ENCODE measurements around the gene PHKA2. TPM values are rescaled to one million over a fixed set of nuclear protein-coding genes. Genes with fewer than 3 reads are reported as not detected.

PHKA2 gene
- total RNA-seq, 1 experiment from 2014 or later, result 8.3 TPM

DNA sequence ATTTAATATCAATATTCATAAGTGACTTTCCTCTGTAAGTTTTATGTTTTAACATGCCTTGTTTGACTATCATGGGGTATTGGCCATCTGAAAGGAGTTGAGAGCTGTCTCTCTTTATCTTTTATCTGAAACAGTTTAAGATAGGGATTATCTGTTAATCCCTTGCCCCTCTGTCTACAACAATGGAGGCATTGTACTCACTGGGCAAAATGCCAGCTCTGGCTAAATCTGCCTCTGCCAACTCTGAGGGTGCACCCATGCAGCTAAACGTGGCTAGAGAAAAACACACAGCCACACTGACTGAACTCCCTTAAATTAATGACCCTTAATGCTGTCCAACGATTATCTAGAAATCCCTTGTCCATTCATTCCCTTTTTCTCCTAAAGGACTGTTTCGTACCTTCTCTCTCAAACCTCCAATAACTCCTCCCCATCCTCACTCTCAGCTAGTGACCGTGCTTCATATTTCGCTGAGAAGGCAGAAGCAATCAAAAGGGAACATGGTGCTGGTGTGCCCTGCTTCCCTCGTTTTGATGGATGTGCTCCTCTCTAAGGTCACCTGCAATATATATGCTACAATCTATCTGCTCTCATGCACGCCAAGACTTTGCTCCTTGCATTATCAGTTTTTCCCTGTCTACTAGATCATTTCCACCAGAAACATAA lies 10.3 kb downstream of the PHKA2 start:
- DNase-seq (ENCODE audit: low read depth), result peak; percentile 8

DNA sequence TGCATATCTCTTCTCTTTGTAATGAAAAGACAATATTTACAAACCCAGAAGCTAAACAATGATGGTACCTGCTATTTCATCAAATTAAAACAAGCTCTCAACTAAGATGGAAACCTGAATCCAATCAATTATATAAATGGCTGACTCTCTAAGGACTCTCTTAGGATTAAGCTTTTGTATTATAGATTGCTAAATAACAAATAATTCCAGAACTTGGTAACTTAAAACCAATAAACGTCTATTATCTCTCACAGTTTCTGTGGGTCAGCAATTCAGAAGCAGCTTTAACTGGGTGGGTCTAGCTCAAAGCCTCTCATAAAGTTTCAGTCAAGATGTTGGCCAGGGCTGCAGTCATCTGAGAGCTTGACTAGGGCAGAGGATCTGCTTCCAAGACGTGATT lies 12.4 kb downstream of the PHKA2 start:
- DNase-seq (ENCODE audit: low read depth), result no peak

DNA sequence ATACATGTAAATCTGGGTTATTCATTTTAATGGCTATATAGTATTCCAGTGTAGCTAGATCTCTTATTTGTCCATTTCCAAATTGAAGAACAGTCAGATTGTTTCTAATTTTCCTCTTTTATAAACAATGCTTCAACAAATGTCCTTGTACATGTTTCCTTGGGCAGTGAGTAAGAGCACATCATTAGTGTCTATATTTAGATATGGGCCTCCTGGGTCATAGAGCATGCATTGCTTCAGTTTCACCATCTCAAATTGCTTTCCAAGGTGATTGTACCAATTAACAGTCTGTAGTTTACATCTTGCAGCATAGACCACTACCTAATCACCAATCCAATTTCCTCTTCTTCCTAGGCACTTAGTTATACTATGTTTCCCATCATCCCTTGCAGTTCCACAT lies 13.4 kb downstream of the PHKA2 start:
- no peak for DNase-seq (ENCODE audit: low read depth)

DNA sequence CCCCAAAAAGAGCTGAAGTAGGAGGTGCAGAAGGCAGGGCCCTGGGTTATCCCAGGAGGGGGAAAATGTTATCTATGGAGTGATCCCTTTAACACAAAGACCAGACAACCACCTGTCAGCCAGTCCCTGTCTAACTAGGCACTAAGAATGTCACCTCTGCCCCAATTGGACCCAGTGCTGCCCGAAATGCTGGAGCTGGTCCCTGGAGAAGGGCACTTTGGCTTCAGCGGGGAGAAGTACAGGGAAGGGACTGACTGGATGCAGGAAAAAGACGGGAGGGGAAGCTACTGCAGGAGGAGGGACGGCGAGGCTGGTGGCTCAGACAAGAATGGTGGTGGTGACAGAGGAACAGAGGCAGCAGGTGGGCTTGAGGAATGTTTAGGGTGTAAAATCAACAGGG lies 17.3 kb downstream of the PHKA2 start:
- DNase-seq (ENCODE audit: low read depth), result no peak

DNA sequence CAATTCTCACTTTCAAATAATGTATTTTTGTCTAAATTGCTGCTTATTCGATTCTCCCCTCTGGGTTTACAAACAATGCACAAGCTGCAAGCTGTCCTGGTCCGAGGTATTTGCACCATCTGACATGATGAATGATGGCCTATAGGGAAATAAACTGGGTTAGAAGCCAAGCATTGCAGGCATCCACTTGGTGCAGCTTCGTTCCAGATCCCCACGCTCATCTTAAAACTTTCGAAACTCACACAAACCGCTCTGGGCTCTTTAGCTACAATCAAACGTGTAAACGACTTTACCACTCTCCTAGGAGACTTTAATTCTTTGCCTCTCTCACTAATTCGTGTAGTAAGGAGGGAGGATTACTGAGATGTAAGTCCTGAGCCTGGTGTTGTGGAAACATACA lies 19.0 kb downstream of the PHKA2 start:
- DNase-seq (ENCODE audit: low read depth), result no peak

DNA sequence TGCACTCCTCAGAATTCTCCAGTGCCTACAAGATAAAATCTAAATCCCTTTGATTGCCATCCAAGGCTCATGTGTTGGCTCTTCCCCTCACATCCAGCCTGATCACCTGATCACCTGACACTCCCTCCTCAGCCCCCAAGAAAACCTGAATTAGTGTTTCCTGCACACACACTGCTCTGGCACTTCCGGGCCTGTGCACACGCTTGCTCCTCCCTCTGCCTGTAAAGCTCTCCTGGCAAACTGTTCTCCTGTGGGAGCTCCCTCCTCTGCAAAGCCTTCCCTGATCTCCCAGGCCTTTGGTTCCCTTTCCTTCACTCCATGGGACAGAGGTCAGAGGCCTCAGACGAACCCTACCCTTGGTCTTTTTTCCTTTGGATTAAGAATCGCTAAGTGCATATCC lies 19.9 kb downstream of the PHKA2 start:
- DNase-seq (ENCODE audit: low read depth), result no peak

DNA sequence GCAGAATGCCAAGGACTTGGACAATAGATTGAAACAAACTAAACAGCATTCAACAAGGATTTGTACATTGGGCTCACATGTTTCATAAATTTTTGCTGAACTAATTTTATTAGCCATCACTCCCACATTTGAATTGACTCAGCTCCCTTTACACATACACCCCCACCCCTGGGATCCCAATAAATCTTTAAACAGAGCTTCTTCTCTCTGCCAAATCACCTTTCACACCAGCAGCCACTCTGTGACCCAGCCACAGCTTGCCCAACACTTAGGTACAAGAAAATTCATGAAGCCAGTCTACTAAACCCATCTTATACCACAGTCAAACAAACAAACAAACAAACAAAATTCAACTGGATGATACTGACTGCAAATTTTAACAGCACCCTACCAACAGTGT lies 21.6 kb downstream of the PHKA2 start:
- DNase-seq (ENCODE audit: low read depth), result no peak

DNA sequence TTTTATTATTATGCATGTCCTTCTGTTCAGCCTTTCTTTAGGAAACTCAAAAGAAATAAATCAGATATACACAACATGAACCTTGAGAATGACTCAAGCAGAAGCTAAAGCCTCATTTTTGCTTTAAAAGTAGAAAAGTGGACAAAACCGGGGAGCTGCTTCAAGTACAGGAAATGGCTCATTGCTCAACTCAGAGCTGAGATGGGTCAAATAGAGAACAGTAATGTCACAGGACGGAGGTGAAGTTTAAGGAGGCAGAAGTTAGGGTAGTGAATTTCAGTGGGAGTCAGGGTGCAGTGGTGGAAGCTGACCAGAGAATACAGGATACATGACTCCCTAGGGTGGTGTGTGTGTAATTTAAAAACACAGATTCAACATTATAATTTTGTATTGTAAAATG lies 22.2 kb downstream of the PHKA2 start:
- DNase-seq (ENCODE audit: low read depth), result no peak

DNA sequence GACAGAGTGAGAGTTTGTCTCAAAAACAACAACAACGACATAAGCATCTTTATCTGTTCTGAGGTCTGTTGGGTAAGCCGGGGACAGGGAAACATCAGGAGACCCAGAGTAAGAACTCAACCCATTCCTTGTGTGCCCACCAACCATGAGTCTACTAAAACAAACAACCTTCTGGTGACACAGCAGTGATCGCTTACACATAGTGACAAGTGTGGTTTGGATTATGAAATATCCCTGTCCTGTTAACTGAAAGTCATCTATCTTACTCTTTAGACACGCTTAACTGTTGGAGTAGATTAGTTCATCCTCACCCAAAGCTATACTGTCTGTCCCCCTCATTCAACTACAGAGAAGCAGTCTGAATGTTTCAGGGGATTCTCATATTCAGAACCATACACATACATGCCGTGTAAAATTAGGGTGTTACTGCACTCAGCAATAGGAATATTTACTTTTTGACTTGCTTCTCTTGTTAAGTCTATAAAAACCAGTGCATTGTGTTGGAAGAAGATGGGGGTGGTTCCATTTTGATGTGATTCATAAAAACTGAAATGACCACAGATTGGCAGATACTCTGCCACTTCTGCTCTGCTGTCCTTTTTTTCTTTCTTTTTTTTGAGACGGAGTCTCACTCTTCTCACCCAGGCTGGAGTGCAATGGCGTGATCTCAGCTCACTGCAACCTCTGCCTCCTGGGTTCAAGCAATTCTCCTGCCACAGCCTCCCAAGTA lies 27.4 kb downstream of the PHKA2 start:
- DNase-seq (ENCODE audit: low read depth), result no peak

DNA sequence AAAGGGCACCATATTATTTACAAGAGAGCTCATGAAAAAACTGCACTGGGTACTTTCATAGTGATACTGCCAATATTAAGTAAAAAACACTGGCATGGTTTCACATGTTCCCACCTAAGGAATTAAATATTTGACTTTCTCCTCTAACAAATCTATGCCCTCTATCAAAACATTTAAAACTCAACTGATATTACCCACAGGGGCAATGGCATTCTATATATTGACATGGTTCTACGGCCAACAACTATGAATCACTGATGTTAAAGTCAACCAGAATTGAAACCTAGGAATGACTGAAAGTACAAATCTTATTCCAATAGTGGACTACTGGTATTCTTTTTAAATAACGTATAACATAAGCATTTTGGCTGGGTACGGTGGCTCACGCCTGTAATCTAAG lies 28.2 kb downstream of the PHKA2 start:
- DNase-seq (ENCODE audit: low read depth), result no peak

DNA sequence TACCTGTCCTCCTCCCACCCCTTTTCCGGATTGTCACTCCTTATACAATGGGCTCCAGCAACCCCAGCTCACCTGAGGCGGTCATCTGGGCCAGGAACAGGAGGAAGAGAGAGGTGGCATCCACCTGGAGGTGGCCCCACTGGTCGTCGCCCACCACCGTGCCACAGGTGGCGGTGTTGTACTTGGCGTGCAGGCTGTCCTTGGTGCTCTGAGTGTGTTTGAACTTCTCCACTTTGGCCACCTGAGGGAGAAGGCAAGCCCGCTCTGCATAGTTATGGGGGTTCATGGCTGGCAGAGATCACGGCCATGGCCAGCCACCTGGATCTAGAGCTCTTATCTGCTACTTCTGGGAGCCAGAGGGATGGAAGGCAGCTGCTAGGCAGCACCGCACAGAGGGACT lies 32.9 kb downstream of the PHKA2 start:
- DNase-seq (ENCODE audit: low read depth), result no peak

DNA sequence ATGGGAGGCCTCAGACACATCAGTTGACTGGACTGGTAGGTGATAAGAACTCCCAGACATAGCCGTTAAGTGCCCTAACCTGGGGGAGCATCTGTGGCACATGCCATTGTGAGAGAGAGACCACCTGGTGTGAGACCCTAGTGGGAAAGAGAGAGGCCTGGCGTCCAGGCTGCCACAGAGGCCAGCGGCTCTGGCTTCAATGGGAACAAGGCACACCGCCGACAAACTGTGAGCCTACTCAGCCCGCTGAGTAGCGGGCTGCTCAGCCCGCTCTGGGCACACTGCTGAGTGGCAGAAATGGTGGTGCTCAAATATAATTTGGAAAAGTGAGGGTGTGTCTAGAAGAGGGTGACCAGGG lies 34.0 kb downstream of the PHKA2 start:
- no peak for DNase-seq (ENCODE audit: low read depth)

DNA sequence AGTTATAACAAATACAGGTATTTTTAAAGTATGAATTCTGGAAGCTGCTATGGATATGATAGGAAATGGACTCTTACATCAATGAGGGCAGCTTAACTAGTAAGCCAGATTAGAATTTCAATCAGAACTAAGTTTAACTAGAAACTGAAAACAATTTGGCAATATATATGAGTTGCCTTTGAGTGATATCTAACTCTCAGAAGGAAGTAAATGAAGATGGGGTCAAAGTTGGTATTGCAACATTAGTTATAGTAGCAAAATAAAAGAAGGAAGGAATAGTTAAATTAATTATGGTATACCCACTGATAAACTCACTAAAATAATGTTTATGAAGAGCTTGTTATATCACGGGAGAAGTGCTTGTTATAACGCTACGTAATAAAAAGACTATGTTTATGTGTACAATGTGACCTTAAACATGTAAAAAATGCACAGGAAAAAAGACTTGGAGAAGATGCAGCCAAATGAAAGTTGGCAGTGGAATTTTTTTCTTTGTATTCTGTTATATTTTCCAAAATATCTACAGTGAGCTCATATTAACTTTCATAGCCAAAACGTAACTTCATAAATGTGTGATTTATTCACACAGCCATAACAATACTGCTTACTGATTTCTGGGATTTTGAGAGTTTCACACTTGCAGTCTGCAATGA lies 34.5 kb downstream of the PHKA2 start:
- DNase-seq (ENCODE audit: low read depth), result no peak

DNA sequence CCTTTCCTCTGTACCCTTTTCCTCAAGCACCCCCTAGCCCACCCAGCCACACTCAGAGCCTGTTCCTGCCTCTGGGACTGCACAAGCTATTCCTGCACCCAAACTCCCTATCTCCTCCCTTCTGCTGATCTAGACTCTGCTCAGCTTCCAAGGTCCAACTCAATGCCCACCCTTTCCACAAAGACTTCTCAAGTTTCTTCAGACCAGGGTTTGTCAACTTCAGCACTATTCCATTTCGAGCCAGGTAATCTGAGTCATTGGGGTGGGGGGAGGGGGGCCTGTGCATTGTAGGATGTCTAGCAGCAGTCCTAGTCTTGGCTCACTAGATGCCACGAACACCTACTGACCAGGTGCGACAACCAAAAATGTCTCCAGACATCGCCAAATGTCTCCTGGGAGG lies 37.3 kb downstream of the PHKA2 start:
- no peak for DNase-seq (ENCODE audit: low read depth)

DNA sequence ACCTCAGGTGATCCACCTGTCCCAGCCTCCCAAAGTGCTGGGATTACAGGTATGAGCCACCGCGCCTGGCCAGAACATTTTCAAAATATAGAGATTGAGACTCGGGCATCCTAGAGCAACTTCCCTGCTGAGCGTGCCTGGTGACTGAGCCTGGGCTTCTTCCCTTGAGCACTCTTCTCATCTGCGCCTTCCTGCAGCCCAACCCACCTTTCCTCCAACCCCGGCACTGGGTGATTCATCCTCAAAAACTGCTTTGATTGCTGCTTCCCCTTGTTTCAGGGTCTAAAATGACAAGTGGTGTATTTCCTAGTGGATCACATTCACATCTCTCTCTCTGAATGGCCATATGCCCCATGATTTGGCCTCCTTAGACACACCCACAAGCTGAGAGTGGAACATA lies 37.8 kb downstream of the PHKA2 start:
- DNase-seq (ENCODE audit: low read depth), result no peak

DNA sequence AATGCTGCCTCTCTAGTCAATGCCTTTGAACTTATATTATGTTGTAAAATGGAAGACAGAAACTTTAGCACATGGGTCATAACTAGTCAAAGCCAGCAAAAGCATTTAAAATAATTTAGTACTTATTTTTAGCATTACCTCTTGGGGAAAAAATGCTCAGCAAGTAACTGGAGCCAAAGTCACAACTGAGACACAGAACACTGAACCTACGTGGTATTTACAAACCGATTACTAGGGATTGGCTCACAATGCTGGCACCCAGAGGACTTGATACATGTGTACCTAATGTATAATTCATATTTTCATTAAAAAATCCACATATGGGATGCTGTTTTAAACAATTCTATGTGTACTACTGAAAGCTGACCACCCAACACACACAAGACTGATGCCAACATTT lies 38.4 kb downstream of the PHKA2 start:
- DNase-seq (ENCODE audit: low read depth), result no peak

DNA sequence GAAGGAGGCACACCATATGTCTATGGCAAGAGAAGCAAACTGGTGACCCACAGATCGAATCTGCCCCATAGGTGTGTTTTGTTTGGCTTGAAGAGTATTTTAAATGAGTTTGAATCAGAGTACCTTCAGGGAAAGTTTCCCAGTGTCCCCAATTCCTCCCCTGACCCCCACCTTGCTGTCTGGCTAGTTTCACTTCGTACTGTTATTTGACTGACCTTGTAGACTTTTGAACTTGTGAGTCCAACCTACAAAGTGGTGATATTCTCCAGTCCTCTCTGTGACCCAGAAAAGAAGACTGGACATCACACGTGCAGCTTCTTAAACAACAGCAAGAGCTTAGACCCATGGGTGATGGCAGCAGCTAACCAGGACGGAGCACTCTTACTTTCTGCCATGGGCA lies 39.4 kb downstream of the PHKA2 start:
- no peak for DNase-seq (ENCODE audit: low read depth)

DNA sequence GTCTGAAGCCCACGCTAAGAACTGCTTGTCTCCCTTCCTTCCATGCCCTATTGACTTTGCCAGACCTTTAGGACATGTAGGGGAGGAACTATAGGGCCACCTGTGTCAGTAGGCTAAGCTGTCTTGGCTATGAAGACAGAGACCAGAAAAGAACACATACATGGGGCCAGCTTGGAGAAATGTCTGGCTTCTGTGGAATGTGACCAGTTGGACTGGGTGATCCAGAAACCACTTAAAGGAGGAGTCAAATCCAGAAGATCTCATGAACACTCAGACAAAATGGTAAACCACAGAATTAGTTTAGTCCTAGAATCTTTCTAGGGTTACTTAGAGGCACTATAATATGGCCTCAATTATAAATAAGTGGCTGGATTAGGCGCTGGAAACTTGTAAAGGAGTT lies 42.0 kb downstream of the PHKA2 start:
- DNase-seq (ENCODE audit: low read depth), result no peak

DNA sequence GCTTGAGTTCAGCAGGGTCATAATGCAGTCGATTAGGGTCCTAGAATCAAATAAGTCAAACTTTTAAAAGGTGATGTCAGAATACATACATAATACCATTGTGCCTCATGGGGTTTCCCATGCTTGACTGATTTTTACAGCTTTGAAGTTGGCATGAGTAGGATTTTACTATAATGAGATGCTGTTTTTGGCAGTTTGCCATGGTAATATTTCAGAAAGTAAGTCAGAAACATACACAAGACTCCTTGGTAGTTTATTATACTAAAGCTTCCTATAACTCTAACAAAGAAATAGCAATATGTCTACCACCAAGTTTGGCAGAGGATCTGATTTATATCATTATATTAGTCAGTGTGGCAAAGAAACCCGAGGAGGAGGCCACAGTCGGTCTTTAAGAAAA lies 45.2 kb downstream of the PHKA2 start:
- peak; percentile 42 for DNase-seq (ENCODE audit: low read depth)

DNA sequence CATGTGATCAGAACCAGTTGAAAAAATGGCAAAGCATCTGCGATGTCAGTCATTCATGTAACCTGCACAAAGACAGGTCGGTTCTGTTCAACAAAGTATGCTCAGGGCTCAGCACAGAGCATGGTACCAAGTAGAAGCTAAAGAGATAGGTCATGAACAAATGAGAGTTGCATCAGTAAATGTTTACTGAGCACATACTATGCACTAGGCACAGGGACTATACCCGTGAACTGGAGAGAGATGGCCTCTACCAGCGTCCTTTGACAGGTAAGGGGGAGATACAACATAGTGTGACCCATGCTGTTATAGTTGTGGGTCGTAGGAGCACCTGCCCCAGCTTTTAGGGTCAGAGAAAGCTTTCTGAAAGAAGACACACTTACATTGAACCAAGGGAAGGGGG lies 46.7 kb downstream of the PHKA2 start:
- DNase-seq (ENCODE audit: low read depth), result no peak

DNA sequence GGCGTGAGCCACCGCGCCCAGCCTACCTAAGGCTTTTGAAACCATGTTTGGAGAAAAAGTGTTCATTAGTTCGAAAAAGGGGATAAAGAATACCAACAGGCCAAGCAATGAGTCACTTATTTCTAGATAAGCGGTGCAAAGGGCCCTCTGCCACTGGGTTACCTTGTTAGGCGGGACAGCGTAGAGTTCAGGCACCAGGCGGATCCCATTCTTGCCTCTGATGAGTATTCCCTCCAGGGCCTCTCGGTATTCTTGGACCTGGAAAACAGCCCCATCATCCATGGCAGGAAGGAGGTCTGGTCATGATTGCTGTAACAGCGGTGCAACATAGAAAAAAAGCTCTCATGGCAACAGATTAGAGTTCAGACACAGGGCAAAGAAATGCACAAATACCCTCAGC lies 48.0 kb downstream of the PHKA2 start:
- DNase-seq (ENCODE audit: low read depth), result no peak

DNA sequence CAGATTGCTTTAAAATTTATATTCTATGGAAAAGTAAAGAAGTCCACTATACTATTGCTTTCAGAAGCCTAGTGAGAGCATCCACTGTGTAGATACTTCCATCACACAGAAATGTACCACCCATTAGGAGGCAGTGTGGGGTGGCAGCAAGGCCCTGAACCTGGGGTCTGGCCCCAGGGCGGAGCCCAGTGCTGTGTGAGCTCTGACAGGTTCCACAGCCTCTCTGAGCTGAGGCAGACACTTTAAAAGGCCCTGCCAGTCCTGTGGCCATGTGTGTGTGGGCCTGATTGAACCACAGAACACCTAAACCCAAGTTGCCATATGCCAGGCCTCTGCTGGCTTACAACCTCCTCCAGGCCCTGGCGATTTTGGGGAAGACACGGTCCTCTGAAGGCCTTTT lies 49.2 kb downstream of the PHKA2 start:
- DNase-seq (ENCODE audit: low read depth), result no peak

DNA sequence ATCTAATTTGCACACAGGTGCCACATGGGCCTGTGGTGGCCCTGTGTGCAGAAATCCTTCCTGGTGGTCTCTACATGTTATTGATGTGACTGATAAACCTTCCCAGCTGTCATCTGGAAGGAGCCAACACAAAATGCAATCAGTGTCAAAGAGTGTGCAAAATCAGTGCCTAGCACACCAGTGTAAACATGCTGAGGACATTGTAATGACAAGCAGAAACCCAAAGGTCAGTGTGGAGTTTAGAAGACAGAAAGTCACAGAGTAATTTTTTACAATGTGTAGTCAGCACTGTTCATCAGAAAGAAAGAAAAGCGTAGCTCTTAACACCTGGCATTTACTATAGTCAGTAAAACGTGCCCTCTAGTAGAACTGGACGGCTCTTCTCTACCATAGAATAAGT lies 50.3 kb downstream of the PHKA2 start:
- DNase-seq (ENCODE audit: low read depth), result no peak

Data from M059J (cell line).